Left hindlimb (tissue), 1 donor: ENCODE measurements around the gene ZNF496.
"Not testable (repeated sequence)": the region's sequence is repeated elsewhere in the genome, so short reads cannot be mapped to it uniquely, and the experiment has no call there.

ENCODE experiments used
- DNase-seq: peaks from one replicate; pipeline ENCODE4 v3.0.0-alpha.2; 2018

ZNF496 gene

GRCh38 chr1:247291161-247291560, 40.5 kb downstream of the ZNF496 start:
- no peak for DNase-seq

- no peak for DNase-seq
These were observed 41.1 kb downstream of the ZNF496 start for GRCh38 chr1:247290576-247290975.

- DNase-seq, result not testable (repeated sequence)
These were observed 42.3 kb downstream of the ZNF496 start for GRCh38 chr1:247289274-247289892.

- DNase-seq, result no peak
These were observed 43.3 kb downstream of the ZNF496 start for GRCh38 chr1:247288341-247288740.

GRCh38 chr1:247287460-247287859, 44.2 kb downstream of the ZNF496 start:
- no peak for DNase-seq

- DNase-seq, result no peak
These were observed 45.5 kb downstream of the ZNF496 start for GRCh38 chr1:247286134-247286670.

GRCh38 chr1:247281001-247281574, 50.6 kb downstream of the ZNF496 start:
- DNase-seq, result no peak

GRCh38 chr1:247277191-247277590, 54.5 kb downstream of the ZNF496 start:
- no peak for DNase-seq

- DNase-seq, result no peak
These were observed 56.9 kb downstream of the ZNF496 start for GRCh38 chr1:247274605-247275256.

GRCh38 chr1:247273013-247273412, 58.7 kb downstream of the ZNF496 start:
- DNase-seq, result no peak

- no peak for DNase-seq
These were observed 61.7 kb downstream of the ZNF496 start for GRCh38 chr1:247270003-247270402.

- DNase-seq, result no peak
These were observed 62.5 kb downstream of the ZNF496 start for GRCh38 chr1:247269133-247269532.

GRCh38 chr1:247268390-247269045, 63.1 kb downstream of the ZNF496 start:
- DNase-seq, result no peak

GRCh38 chr1:247266053-247266452, 65.6 kb downstream of the ZNF496 start:
- no peak for DNase-seq

- not testable (repeated sequence) for DNase-seq
These were observed 75.9 kb downstream of the ZNF496 start, which contains the start of gene VN1R5 for GRCh38 chr1:247255772-247256171. VN1R5 (plus strand) TSS chr1:247256072.

GRCh38 chr1:247247568-247247967, 84.1 kb downstream of the ZNF496 start:
- DNase-seq, result no peak
